Parathyroid adenoma (tissue), 2 donors: ENCODE data around the gene LRRC7.
"Not testable (repeated sequence)": the region's sequence is repeated elsewhere in the genome, so short reads cannot be mapped to it uniquely, and the experiment has no call there.

Source experiments
- H2AFZ ChIP-seq: fragments of 300-600 bp; sonication (generic); one replicate; pipeline ENCODE4 v1.7.0; 2017; ENCODE audit warnings: antibody characterized with exemption, mild to moderate bottlenecking
- H3K27ac ChIP-seq: fragments of 300-600 bp; sonication (generic); one replicate; pipeline ENCODE4 v1.7.0; 2017
- H3K27me3 ChIP-seq: fragments of 300-600 bp; sonication (generic); one replicate; pipeline ENCODE4 v1.7.0; 2017; ENCODE audit warnings: low read length; ENCODE audit not compliant: control insufficient read depth, insufficient read depth
- H3K36me3 ChIP-seq: fragments of 300-600 bp; sonication (generic); one replicate; pipeline ENCODE4 v1.7.0; 2017; ENCODE audit warnings: low read length; ENCODE audit not compliant: control insufficient read depth, insufficient read depth
- H3K4me1 ChIP-seq: fragments of 300-600 bp; sonication (generic); one replicate; pipeline ENCODE4 v1.7.0; 2017; ENCODE audit warnings: control low read depth
- H3K4me2 ChIP-seq: fragments of 300-600 bp; sonication (generic); one replicate; pipeline ENCODE4 v1.7.0; 2017; ENCODE audit warnings: low read length
- H3K4me3 ChIP-seq: fragments of 300-600 bp; sonication (generic); one replicate; pipeline ENCODE4 v1.7.0; 2017; ENCODE audit warnings: low read depth, low read length
- H3K79me2 ChIP-seq: fragments of 300-600 bp; sonication (generic); one replicate; pipeline ENCODE4 v1.7.0; 2017; ENCODE audit warnings: control low read depth
- H3K9ac ChIP-seq: fragments of 300-600 bp; sonication (generic); one replicate; pipeline ENCODE4 v1.7.0; 2017; ENCODE audit warnings: mild to moderate bottlenecking
- H3K9me3 ChIP-seq: fragments of 300-600 bp; sonication (generic); one replicate; pipeline ENCODE4 v1.7.0; 2017; ENCODE audit warnings: low read length; ENCODE audit not compliant: control insufficient read depth
- TF ChIP-seq, protein P1 (sequence below): fragments of 300-600 bp; sonication (generic); IDR thresholded peaks from one replicate; pipeline ENCODE4 v1.7.0; 2017; ENCODE audit warnings: antibody characterized with exemption, mild to moderate bottlenecking
- donor health status: primary hyperparathyroidism.

The LRRC7 gene

GRCh38 chr1:70041317-70042045 is 473.8 kb downstream of the LRRC7 start:
- H3K4me3 ChIP-seq = no peak overlapping the region
- H3K27me3 ChIP-seq = no peaks in the 10 kb centered on the region
- H3K9me3 ChIP-seq = no peaks in the 10 kb centered on the region
- TF ChIP-seq, protein P1, sequence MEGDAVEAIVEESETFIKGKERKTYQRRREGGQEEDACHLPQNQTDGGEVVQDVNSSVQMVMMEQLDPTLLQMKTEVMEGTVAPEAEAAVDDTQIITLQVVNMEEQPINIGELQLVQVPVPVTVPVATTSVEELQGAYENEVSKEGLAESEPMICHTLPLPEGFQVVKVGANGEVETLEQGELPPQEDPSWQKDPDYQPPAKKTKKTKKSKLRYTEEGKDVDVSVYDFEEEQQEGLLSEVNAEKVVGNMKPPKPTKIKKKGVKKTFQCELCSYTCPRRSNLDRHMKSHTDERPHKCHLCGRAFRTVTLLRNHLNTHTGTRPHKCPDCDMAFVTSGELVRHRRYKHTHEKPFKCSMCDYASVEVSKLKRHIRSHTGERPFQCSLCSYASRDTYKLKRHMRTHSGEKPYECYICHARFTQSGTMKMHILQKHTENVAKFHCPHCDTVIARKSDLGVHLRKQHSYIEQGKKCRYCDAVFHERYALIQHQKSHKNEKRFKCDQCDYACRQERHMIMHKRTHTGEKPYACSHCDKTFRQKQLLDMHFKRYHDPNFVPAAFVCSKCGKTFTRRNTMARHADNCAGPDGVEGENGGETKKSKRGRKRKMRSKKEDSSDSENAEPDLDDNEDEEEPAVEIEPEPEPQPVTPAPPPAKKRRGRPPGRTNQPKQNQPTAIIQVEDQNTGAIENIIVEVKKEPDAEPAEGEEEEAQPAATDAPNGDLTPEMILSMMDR = no peak
- H3K27ac ChIP-seq = no peak overlapping the region
- no peak overlapping the region for H3K9ac ChIP-seq
- no peaks in the 10 kb centered on the region for H3K4me1 ChIP-seq
- no peak overlapping the region for H2AFZ ChIP-seq
- no peaks in the 10 kb centered on the region for H3K36me3 ChIP-seq
- no peak overlapping the region for H3K4me2 ChIP-seq
- H3K79me2 ChIP-seq = no peaks in the 10 kb centered on the region

DNA sequence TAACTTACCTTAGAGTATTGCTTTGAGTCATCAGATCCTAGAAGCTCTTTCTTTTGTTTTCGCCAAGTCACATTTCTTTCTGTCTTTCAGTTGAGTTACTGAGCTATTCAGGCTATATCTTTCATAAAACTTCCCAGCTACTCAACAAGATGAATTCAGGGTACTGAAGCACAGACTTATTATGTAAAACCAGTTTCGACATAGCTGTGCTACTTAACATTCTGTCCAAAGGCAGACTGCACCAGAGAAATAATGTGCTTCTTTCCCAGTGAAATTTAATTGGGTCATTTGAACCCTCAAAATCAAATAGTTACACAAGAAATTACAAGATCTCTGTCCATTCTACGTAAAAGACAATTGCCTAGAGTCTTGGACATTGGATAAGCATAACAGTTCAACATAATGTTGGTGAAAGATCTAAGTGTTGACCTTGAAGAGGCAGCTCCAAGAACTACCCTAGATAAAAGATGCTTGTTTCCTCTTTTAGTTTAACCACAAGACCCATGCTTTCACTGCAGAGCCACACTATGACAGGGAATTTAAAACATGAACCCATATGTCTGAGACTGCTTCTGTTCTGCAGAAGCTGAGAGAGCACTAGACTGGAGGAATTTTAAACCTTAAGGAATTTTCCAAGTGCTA is 474.5 kb downstream of the LRRC7 start:
- TF ChIP-seq, protein P1 = no peak
- H3K79me2 ChIP-seq = no peaks in the 10 kb centered on the region
- H3K9me3 ChIP-seq = no peaks in the 10 kb centered on the region
- no peak overlapping the region for H3K4me3 ChIP-seq
- no peak overlapping the region for H2AFZ ChIP-seq
- H3K4me2 ChIP-seq = no peak overlapping the region
- H3K27ac ChIP-seq = no peak overlapping the region
- H3K27me3 ChIP-seq = no peaks in the 10 kb centered on the region
- no peak overlapping the region for H3K9ac ChIP-seq
- H3K4me1 ChIP-seq = no peaks in the 10 kb centered on the region
- no peaks in the 10 kb centered on the region for H3K36me3 ChIP-seq

DNA sequence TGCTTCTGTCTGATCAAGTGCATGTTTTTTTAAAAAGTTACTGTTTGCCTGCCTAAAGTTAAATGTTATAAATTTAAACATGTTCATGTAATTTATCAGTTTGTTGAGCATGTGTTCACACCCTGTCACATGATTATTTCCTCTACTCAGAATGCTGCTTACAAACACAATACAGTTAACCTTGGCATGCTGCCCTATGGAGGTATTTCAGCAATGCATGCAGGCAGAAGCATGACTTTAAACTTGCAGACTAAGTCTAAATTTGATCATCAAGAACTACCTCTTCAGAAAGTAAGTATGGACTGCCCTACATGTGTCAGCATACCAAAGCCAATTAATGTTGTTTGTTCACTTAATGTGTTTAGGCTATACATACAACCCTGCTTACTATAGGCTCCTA is 476.1 kb downstream of the LRRC7 start:
- no peak overlapping the region for H3K27ac ChIP-seq
- H3K36me3 ChIP-seq = no peaks in the 10 kb centered on the region
- no peaks in the 10 kb centered on the region for H3K4me1 ChIP-seq
- H3K27me3 ChIP-seq = no peaks in the 10 kb centered on the region
- TF ChIP-seq, protein P1 = no peak
- no peak overlapping the region for H2AFZ ChIP-seq
- H3K4me3 ChIP-seq = no peak overlapping the region
- H3K9ac ChIP-seq = no peak overlapping the region
- H3K4me2 ChIP-seq = no peak overlapping the region
- no peaks in the 10 kb centered on the region for H3K79me2 ChIP-seq
- no peaks in the 10 kb centered on the region for H3K9me3 ChIP-seq

- Histone ChIP-seq H3K79me2 (no peaks in the 10 kb centered on the region), H3K4me2 (no peak overlapping the region), H3K9me3 (no peaks in the 10 kb centered on the region), H3K27ac (no peak overlapping the region), H3K36me3 (no peaks in the 10 kb centered on the region), H3K4me1 (no peaks in the 10 kb centered on the region), H3K27me3 (no peaks in the 10 kb centered on the region), H2AFZ (no peak overlapping the region), H3K9ac (no peak overlapping the region), H3K4me3 (no peak overlapping the region)
- TF ChIP-seq, protein P1 = no peak
Observed at GRCh38 chr1:70044832-70045231, 477.1 kb downstream of the LRRC7 start.

DNA sequence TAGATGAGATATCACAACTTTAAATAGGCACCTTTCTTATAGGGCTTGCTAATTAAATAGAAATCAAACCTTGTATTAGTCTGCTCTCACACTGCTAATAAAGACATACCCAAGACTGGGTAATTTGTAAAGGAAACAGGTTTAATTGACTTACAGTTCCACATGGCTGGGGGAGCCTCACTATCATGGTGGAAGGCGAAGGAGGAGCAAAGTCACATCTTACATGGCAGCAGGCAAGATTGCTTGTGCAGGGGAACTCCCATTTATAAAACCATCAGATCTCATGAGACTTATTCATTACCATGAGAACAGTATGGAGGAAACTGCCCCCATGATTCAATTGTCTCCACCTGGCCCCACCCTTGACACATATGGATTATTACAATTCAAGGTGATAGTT is 477.9 kb downstream of the LRRC7 start:
- H3K36me3 ChIP-seq, H3K9me3 ChIP-seq, H3K27me3 ChIP-seq, H2AFZ ChIP-seq, H3K4me1 ChIP-seq, H3K9ac ChIP-seq, H3K79me2 ChIP-seq, H3K27ac ChIP-seq, H3K4me2 ChIP-seq, H3K4me3 ChIP-seq: not testable (repeated sequence)
